GM12878 (cell line): ENCODE data around the gene RARRES1. TPM values are rescaled to one million over a fixed set of nuclear protein-coding genes. Genes with fewer than 3 reads are reported as not detected.

Experiments used
- BCLAF1 ChIP-seq: fragments of 450-650 bp; IDR thresholded peaks from 2 replicates; pipeline ENCODE4 v1.6.1; 2017; ENCODE audit warnings: antibody characterized with exemption, mild to moderate bottlenecking, moderate library complexity
- MYC ChIP-seq: IDR thresholded peaks from 2 replicates; pipeline ENCODE4 v1.6.1; 2011; ENCODE audit warnings: mild to moderate bottlenecking, low read length, moderate library complexity, inconsistent platforms; ENCODE audit not compliant: insufficient read depth, insufficient replicate concordance, insufficient read length, severe bottlenecking
- polyA plus RNA-seq, 11 experiments: library from polyadenylated mRNA; depleted of rRNA in 4 of 11; unstranded in 6 of 11; stranded (reverse) in 5 of 11; fragments of >200 nt; fragmentation: Nextera tagmentation in 4 of 11; fragmentation: Illumina TruSeq in 1 of 11; extraction: Ambion mirVana in 4 of 11; extraction: Trizol in 1 of 11; gene quantifications; 1 replicate in 1 of 11; 2 replicates in 10 of 11; pipeline versions ENCODE4 v1.2.1 to v1.2.3, GENCODE V29; 2011 to 2016; ENCODE audit warnings: inconsistent platforms in 2 of 11, missing spikeins in 2 of 11, low read depth in 1 of 11
- small RNA-seq: library from RNA; depleted of rRNA; stranded (forward); fragments of <200 nt; gene quantifications from one replicate; pipeline ENCODE3, GENCODE V24; 2014
- total RNA-seq, 4 experiments: library from RNA; depleted of rRNA in 3 of 4; stranded (reverse); fragments of >200 nt in 3 of 4; fragmentation: Illumina TruSeq in 1 of 4; extraction: Trizol in 1 of 4; gene quantifications; 2 replicates each; pipeline versions ENCODE4 v1.2.1 to v1.2.3, GENCODE V29; 2013 to 2021

RARRES1 gene
- total and polyA plus RNA-seq, 10 of the 15 experiments (the other 5 are each of a cell fraction or from before 2014, with no cell fraction given): 0.02 to 0.83 (median 0.63) TPM; not detected in 7

- no peak for TF ChIP-seq BCLAF1
- no peak for TF ChIP-seq MYC
These were observed 82.5 kb downstream of the RARRES1 start (continued) for GRCh38 chr3:158649791-158650190.

Small RNAs within 50 kb of the gene (small RNA-seq; reads per million reads assigned to genes)
- gene AC080013.6: not detected

Other genes with a start within 250 kb of the RARRES1 start
- 0.16 TPM in 1 of 2 replicates, not detected in the other for gene MLF1, start 161.3 kb downstream of the RARRES1 start, total RNA-seq (2014; rRNA removed)
- gene MLF1, start 161.3 kb downstream of the RARRES1 start, total RNA-seq (2014; rRNA removed; fragmentation: Illumina TruSeq; extraction: Trizol): 0.23 and 0.27 TPM in 2 replicates
- gene MLF1, start 161.3 kb downstream of the RARRES1 start, total RNA-seq (2021): 0.48 and 0.51 TPM in 2 replicates
- gene MLF1, start 161.3 kb downstream of the RARRES1 start, polyA plus RNA-seq (2011; rRNA removed): 0.69 and 0.82 TPM in 2 replicates
- gene MLF1, start 161.3 kb downstream of the RARRES1 start, polyA plus RNA-seq (2014; fragmentation: Illumina TruSeq; extraction: Trizol): 0.31 and 1.1 TPM in 2 replicates
- under 1 TPM; 0.39 to 0.42 TPM for gene MLF1, start 161.3 kb downstream of the RARRES1 start, polyA plus RNA-seq (2014; fragmentation: Nextera tagmentation; extraction: Ambion mirVana)
- 0.19 and 0.38 TPM in 2 replicates for gene MLF1, start 161.3 kb downstream of the RARRES1 start, polyA plus RNA-seq (2014; rRNA removed)
- gene MLF1, start 161.3 kb downstream of the RARRES1 start, polyA plus RNA-seq (2016; fragmentation: Nextera tagmentation; extraction: Ambion mirVana): under 1 TPM in 1 of 2 experiments, not detected in 1; 0.59 TPM
- gene GFM1, start 87.9 kb downstream of the RARRES1 start, total RNA-seq (2014; rRNA removed): 73.4 and 74.8 TPM in 2 replicates
- 57.8 and 62.8 TPM in 2 replicates for gene GFM1, start 87.9 kb downstream of the RARRES1 start, total RNA-seq (2014; rRNA removed; fragmentation: Illumina TruSeq; extraction: Trizol)
- 59.2 and 60.3 TPM in 2 replicates for gene GFM1, start 87.9 kb downstream of the RARRES1 start, total RNA-seq (2021)
- 43.1 and 58.7 TPM in 2 replicates for gene GFM1, start 87.9 kb downstream of the RARRES1 start, polyA plus RNA-seq (2011; rRNA removed)
- 55.4 and 74.0 TPM in 2 replicates for gene GFM1, start 87.9 kb downstream of the RARRES1 start, polyA plus RNA-seq (2014; fragmentation: Illumina TruSeq; extraction: Trizol)
- gene GFM1, start 87.9 kb downstream of the RARRES1 start, polyA plus RNA-seq (2014; fragmentation: Nextera tagmentation; extraction: Ambion mirVana): 10 to 100 TPM; 36.9 to 43.1 TPM
- 38.1 and 45.3 TPM in 2 replicates for gene GFM1, start 87.9 kb downstream of the RARRES1 start, polyA plus RNA-seq (2014; rRNA removed)
- 10 to 100 TPM; 84.2 to 87.2 TPM for gene GFM1, start 87.9 kb downstream of the RARRES1 start, polyA plus RNA-seq (2016; fragmentation: Nextera tagmentation; extraction: Ambion mirVana)
- gene LXN, start 59.8 kb downstream of the RARRES1 start, total RNA-seq (2014; rRNA removed): 16.2 and 18.5 TPM in 2 replicates
- 19.9 and 20.3 TPM in 2 replicates for gene LXN, start 59.8 kb downstream of the RARRES1 start, total RNA-seq (2014; rRNA removed; fragmentation: Illumina TruSeq; extraction: Trizol)
- gene LXN, start 59.8 kb downstream of the RARRES1 start, total RNA-seq (2021): 9.3 and 10.7 TPM in 2 replicates
- 12.0 and 20.9 TPM in 2 replicates for gene LXN, start 59.8 kb downstream of the RARRES1 start, polyA plus RNA-seq (2011; rRNA removed)
- gene LXN, start 59.8 kb downstream of the RARRES1 start, polyA plus RNA-seq (2014; fragmentation: Illumina TruSeq; extraction: Trizol): 20.5 and 22.7 TPM in 2 replicates
- 10 to 100 TPM; 30.7 to 45.0 TPM for gene LXN, start 59.8 kb downstream of the RARRES1 start, polyA plus RNA-seq (2014; fragmentation: Nextera tagmentation; extraction: Ambion mirVana)
- gene LXN, start 59.8 kb downstream of the RARRES1 start, polyA plus RNA-seq (2014; rRNA removed): 18.4 and 19.7 TPM in 2 replicates
- gene LXN, start 59.8 kb downstream of the RARRES1 start, polyA plus RNA-seq (2016; fragmentation: Nextera tagmentation; extraction: Ambion mirVana): 10 to 100 TPM; 20.4 to 21.8 TPM
- 36.1 and 43.8 TPM in 2 replicates for gene MFSD1, start 69.6 kb upstream of the RARRES1 start, total RNA-seq (2014; rRNA removed)
- gene MFSD1, start 69.6 kb upstream of the RARRES1 start, total RNA-seq (2014; rRNA removed; fragmentation: Illumina TruSeq; extraction: Trizol): 24.3 and 25.1 TPM in 2 replicates
- 21.1 and 25.3 TPM in 2 replicates for gene MFSD1, start 69.6 kb upstream of the RARRES1 start, total RNA-seq (2021)
- 32.0 and 37.2 TPM in 2 replicates for gene MFSD1, start 69.6 kb upstream of the RARRES1 start, polyA plus RNA-seq (2011; rRNA removed)
- gene MFSD1, start 69.6 kb upstream of the RARRES1 start, polyA plus RNA-seq (2014; fragmentation: Illumina TruSeq; extraction: Trizol): 22.5 and 27.3 TPM in 2 replicates
- 10 to 100 TPM in 1 of 2 experiments, 1 to 10 TPM in 1; 7.3 to 14.6 TPM for gene MFSD1, start 69.6 kb upstream of the RARRES1 start, polyA plus RNA-seq (2014; fragmentation: Nextera tagmentation; extraction: Ambion mirVana)
- gene MFSD1, start 69.6 kb upstream of the RARRES1 start, polyA plus RNA-seq (2014; rRNA removed): 26.5 and 33.3 TPM in 2 replicates
- gene MFSD1, start 69.6 kb upstream of the RARRES1 start, polyA plus RNA-seq (2016; fragmentation: Nextera tagmentation; extraction: Ambion mirVana): 10 to 100 TPM; 40.8 to 41.7 TPM